KBM-7 (cell line): ENCODE results near the gene EPAS1.

Experiments
- DNase-seq: peaks from one replicate; pipeline ENCODE4 v3.0.0-alpha.2; 2015
- in situ Hi-C: fragments of 300-500 bp; cut with MboI; formaldehyde crosslinking; loops from 2 replicates; pipeline ENCODE4 v1.14.3; 2020; ENCODE audit warnings: low sequenced_read_pairs, low pct_unique_long_range_greater_than_20kb, mixed read lengths

Gene EPAS1

GRCh38 chr2:46269544-46270273 lies 27.5 kb upstream of the EPAS1 start:
- DNase-seq: no peak
- in situ Hi-C loops: no loop called here

- no peak for DNase-seq
- in situ Hi-C loops: no loop called here
Measured at GRCh38 chr2:46270384-46270783, 26.8 kb upstream of the EPAS1 start.

- DNase-seq: no peak
- in situ Hi-C loops: no loop called here
Measured at GRCh38 chr2:46273225-46273863, 23.9 kb upstream of the EPAS1 start.

- DNase-seq: no peak
- in situ Hi-C loops: no loop called here
Measured at GRCh38 chr2:46273919-46274318, 23.3 kb upstream of the EPAS1 start.

GRCh38 chr2:46274586-46274985 lies 22.6 kb upstream of the EPAS1 start:
- DNase-seq: no peak
- in situ Hi-C loops: no loop called here

DNA sequence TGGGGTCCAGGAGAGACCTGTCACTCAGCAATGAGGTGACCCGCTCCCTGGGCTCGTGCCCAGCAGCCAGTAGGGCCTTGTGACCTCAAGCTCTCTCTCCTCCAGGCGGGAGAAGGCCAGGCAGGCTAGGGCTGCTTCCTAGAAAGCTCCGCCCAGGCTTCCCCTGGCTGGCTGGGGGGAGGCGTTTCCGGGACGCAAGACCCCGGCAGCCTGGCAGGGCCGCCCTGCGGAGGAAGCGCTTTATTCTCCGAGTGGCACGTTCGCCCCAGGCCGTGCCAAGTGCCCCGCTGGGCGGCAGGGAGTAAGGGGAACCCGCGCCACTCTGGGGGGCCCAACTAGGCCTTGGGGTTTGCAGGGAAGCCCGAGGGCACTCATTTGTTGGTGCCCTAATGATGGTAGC lies 21.2 kb upstream of the EPAS1 start:
- DNase-seq: peak; percentile 64
- in situ Hi-C loops: no loop called here

DNA sequence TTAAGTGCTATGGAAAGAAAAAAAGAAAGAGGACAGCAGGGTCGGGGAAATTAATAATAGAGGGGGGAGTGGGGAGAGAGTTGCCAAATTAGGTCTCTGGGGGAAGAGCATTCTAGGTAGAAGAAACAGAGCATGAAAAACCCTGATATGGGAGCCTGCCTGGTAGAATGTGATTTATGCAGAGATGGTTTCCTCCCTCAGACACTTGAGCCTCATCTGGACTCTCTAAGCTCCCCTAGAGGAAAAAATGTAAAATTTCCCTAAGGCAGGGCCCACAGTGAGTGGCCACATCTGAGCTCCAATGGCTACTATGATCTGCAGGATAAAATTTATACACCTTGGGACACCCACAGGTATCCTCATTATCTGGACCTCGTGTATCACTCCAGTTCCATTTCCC lies 20.6 kb upstream of the EPAS1 start:
- no peak for DNase-seq

GRCh38 chr2:46277431-46278190 lies 19.6 kb upstream of the EPAS1 start:
- DNase-seq: peak; percentile 40
- in situ Hi-C loops: no loop called here

More for the DNA sequence above, 20.6 kb upstream of the EPAS1 start:
- in situ Hi-C loops: no loop called here

DNA sequence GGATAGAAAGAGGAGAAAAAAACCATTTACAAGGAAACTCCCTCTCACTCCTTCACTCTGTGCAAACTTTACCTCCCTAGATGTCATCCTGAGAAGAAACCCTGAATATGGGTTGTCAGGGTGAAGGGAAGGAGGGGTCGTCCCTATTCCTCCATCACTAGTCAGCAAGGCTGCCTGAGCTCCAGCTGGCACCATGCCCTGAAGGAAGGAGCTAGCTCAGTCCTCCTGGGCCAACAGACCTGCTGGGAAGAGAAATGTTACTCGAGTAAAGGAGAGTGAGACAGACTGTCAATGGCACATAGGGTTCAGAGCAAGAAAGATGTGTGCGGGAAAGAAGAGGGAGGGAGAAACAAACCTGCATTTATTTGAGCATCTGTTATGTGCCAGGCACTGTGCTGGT lies 18.3 kb upstream of the EPAS1 start:
- DNase-seq: no peak
- in situ Hi-C loops: no loop called here

GRCh38 chr2:46281939-46282338 lies 15.3 kb upstream of the EPAS1 start:
- in situ Hi-C loops: no loop called here
- DNase-seq: no peak

DNA sequence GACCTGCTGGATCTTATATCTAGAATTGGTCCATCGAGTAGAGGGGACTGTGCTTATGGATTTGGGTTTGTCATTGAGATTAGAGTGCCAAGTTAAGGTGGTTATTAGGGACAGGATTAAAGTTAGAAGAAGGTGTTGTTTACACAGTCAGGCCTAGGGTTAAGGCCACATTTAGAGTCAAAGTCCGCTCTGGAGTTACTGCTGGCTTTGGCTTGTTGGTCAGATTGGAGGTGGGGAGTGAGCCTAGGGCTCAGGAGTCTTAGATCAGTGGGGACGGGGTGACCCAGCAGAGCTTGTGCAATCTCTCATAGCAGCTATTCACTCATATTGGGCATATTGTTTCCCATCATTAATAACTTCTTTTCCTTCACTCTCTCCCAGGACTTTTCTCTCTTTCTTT lies 13.5 kb upstream of the EPAS1 start:
- DNase-seq: no peak
- in situ Hi-C loops: no loop called here

- in situ Hi-C loops: no loop called here
- DNase-seq: no peak
Measured at GRCh38 chr2:46284260-46284659, 12.9 kb upstream of the EPAS1 start.

- no peak for DNase-seq
- in situ Hi-C loops: no loop called here
Measured at GRCh38 chr2:46284796-46285195, 12.4 kb upstream of the EPAS1 start.

DNA sequence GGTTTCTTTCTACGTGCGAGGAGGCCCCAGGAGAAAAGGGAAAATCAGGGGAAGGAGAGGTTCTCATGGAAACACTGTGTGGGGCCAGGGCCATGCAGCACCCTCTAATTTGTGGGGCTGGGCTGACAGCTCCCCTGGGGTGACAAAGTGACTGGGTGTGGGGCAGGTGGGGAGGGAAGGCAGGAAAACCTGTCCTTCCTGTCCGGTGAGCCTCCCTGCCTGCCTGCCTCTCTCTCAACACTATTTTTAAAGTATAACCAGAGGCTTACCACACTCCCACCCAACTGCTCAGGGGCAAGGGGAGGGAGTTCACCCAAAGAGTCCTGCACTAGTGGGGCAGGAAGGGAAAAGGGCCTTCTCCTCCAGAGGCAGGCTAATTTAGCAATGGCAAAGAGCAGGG lies 10.5 kb upstream of the EPAS1 start:
- in situ Hi-C loops: no loop called here
- no peak for DNase-seq

GRCh38 chr2:46290078-46290477 lies 7.1 kb upstream of the EPAS1 start:
- DNase-seq: no peak
- in situ Hi-C loops: no loop called here

DNA sequence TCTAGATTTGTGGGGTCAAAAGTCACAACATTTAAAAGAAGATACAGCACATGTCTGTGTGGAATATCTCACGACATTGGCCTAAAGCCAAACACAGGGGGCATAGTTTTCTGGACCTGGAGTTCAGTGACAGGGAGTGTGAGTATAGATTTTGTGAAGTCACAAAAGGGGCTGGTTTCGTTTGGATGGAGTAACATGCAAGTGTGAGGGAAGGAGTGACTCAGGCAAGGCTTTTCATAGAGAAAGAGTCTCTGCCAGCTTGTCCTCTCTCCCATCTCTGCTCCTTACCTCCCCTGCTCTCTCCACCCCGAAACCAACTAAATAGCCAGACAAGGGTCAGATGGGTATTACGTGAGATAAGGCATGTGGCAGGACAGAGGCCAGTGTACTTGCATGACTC lies 3.7 kb upstream of the EPAS1 start:
- in situ Hi-C loops: no loop called here
- no peak for DNase-seq

DNA sequence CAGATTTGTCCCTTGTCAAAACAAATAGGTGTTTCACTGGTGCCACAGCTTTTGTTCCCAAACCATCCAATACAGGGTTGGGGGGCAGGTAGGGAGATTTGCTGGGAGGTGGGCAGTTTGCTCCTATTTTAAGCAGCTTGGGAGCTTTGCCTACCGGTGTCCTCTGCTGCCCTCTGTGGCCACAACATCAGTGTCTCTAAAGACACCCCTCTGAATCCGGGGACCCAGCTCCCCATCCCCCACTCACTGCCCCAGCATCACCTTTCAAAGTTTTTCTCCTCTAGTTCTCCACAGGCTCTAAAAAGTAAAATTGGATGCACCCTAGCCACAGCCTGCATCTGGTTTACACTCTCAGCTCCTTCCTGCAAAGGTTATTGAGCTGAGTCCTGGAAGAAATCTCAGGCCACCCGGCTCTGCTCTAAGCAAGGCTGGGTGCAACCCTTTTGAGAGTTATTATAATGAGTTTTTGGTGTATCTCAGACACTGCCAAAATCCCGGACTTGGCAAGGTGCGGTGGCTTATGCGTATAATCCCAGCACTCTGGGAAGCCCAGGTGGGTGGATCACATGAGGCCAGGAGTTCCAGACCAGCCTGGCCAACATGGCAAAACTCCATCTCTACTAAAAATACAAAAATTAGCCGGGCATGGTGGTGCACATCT lies 2.9 kb upstream of the EPAS1 start:
- no peak for DNase-seq

DNA sequence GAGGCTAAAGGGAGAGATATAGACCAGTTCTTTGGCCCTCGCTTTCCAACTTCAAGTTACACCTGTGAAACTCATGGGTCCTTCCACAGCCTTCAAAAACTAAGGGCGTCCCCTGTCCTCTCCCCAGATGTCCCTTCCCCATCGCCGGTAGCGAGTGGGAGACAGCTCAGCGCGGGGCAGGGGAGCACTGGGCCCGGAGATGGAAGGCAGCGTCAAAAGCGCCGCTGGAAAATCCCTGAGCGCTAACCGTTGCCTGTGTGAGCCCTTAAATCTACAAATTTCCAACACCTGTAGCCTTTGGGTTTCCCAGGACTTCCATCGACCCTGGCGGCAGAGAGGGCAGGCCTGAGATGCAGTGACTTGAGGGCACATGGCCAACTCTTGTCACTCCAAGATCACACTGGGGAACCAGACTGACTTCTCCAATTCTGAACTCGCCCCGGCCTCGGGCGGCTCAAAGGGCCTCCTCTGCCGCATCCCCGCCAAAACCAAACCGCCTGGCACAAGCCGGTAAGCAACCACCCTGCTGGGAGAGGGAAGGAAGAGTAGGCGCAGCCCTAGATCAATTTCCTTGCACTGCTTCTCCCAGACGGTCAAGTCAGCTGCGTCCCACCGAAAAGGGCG lies 879 bp upstream of the EPAS1 start:
- DNase-seq: peak; percentile 68
- in situ Hi-C loops: no loop called here

More for the DNA sequence above, 2.9 kb upstream of the EPAS1 start:
- in situ Hi-C loops: no loop called here

DNA sequence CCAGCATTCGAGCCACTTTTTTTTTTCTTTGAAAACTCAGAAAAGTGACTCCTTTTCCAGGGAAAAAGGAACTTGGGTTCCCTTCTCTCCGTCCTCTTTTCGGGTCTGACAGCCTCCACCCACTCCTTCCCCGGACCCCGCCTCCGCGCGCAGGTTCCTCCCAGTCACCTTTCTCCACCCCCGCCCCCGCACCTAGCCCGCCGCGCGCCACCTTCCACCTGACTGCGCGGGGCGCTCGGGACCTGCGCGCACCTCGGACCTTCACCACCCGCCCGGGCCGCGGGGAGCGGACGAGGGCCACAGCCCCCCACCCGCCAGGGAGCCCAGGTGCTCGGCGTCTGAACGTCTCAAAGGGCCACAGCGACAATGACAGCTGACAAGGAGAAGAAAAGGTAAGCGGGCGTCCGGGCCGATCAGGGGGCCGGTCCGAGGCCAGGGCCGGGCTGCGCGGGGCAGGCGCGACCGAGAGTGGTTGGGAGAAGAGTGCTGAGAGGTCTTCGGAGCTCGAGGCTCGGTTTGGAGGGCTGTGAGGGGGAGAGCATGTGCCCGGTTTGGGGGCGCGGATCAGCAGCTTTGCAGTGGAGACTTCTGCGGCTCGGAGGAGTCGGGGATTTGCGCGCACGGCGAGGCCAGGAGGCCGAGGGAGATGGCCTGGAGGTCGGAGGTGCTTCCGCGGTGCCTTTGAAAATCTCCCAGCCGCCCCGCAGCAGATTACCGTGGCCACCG lies 502 bp downstream of the EPAS1 start:
- in situ Hi-C loops: no loop called here
- DNase-seq: peak; percentile 69
